Ishikawa (cell line): Measurements from ENCODE around the gene SEL1L2.

Experiments
- CEBPB ChIP-seq: IDR thresholded peaks from 2 replicates; pipeline ENCODE4 v1.6.1; 2012
- CREB1 ChIP-seq: IDR thresholded peaks from 2 replicates; pipeline ENCODE4 v1.6.1; 2012; ENCODE audit warnings: low read depth
- EGR1 ChIP-seq: IDR thresholded peaks from 2 replicates; pipeline ENCODE4 v1.6.1; 2012
- EP300 ChIP-seq: IDR thresholded peaks from 2 replicates; pipeline ENCODE4 v1.6.1; 2012; ENCODE audit warnings: borderline replicate concordance
- FOXM1 ChIP-seq: IDR thresholded peaks from 2 replicates; pipeline ENCODE4 v1.6.1; 2012; ENCODE audit warnings: low read depth, borderline replicate concordance
- NFIC ChIP-seq: IDR thresholded peaks from 2 replicates; pipeline ENCODE4 v1.6.1; 2012
- RAD21 ChIP-seq: IDR thresholded peaks from 2 replicates; pipeline ENCODE4 v1.6.1; 2012; ENCODE audit warnings: low read depth
- TAF1 ChIP-seq: IDR thresholded peaks from 2 replicates; pipeline ENCODE4 v1.6.1; 2012; ENCODE audit warnings: low read depth, mild to moderate bottlenecking
- TCF12 ChIP-seq: IDR thresholded peaks from 2 replicates; pipeline ENCODE4 v1.6.1; 2012; ENCODE audit warnings: low read depth
- TEAD4 ChIP-seq: IDR thresholded peaks from 2 replicates; pipeline ENCODE4 v1.6.1; 2012
- YY1 ChIP-seq: IDR thresholded peaks from 2 replicates; pipeline ENCODE4 v1.6.1; 2012; ENCODE audit warnings: low read depth
- ZBTB7A ChIP-seq: IDR thresholded peaks from 2 replicates; pipeline ENCODE4 v1.6.1; 2012; ENCODE audit warnings: low read depth
- TF ChIP-seq, protein P1 (sequence below): IDR thresholded peaks from 2 replicates; pipeline ENCODE4 v1.6.1; 2012
- TF ChIP-seq, protein P2 (sequence below): IDR thresholded peaks from 2 replicates; pipeline ENCODE4 v1.6.1; 2012
- TF ChIP-seq, protein P3 (sequence below): IDR thresholded peaks from 2 replicates; pipeline ENCODE4 v1.6.1; 2012; ENCODE audit warnings: low read depth, mild to moderate bottlenecking

SEL1L2 gene

DNA sequence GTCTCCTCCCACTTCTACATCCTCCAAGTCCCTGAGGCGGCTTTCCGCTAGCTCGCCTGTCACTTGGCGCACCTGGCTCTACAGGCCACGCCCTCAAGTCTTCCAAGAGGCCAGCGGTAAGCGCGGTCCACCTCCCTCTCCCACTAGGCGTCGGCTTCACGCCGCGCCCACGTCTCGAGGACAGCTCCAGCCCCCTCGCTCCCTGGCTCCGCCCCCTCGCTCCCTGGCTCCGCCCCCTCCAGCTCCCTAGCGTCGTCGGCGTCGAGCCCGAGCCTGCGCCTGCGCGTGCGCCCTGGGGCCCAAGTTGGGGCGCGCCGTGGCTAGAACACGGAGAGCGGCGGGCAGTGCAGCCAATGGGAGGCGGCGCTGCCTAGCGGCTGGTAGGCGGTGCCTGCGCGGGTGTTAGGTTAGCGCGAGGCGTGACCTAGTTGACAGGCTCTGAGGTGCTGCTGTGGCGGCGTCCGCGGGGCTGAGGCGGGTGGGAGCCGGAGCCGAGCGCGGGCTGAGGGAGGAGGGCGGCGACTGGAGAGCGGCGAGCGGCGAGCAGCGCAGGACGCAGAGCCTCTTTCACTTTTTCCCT is 4.8 kb upstream of the SEL1L2 start, which contains the start of gene MACROD2:
Gene MACROD2, plus strand, starts transcription at position 431 of the 580 bp plus-strand sequence.
- peak; percentile 72 for TF ChIP-seq TAF1
- TF ChIP-seq, protein P1, sequence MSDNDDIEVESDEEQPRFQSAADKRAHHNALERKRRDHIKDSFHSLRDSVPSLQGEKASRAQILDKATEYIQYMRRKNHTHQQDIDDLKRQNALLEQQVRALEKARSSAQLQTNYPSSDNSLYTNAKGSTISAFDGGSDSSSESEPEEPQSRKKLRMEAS, result peak; percentile 84
- TF ChIP-seq EGR1, result peak; percentile 54
- TF ChIP-seq FOXM1, result no peak
- TF ChIP-seq, protein P2, sequence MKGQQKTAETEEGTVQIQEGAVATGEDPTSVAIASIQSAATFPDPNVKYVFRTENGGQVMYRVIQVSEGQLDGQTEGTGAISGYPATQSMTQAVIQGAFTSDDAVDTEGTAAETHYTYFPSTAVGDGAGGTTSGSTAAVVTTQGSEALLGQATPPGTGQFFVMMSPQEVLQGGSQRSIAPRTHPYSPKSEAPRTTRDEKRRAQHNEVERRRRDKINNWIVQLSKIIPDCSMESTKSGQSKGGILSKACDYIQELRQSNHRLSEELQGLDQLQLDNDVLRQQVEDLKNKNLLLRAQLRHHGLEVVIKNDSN, result peak; percentile 37; the same call in 1 of the 2 replicates
- TF ChIP-seq, protein P3, sequence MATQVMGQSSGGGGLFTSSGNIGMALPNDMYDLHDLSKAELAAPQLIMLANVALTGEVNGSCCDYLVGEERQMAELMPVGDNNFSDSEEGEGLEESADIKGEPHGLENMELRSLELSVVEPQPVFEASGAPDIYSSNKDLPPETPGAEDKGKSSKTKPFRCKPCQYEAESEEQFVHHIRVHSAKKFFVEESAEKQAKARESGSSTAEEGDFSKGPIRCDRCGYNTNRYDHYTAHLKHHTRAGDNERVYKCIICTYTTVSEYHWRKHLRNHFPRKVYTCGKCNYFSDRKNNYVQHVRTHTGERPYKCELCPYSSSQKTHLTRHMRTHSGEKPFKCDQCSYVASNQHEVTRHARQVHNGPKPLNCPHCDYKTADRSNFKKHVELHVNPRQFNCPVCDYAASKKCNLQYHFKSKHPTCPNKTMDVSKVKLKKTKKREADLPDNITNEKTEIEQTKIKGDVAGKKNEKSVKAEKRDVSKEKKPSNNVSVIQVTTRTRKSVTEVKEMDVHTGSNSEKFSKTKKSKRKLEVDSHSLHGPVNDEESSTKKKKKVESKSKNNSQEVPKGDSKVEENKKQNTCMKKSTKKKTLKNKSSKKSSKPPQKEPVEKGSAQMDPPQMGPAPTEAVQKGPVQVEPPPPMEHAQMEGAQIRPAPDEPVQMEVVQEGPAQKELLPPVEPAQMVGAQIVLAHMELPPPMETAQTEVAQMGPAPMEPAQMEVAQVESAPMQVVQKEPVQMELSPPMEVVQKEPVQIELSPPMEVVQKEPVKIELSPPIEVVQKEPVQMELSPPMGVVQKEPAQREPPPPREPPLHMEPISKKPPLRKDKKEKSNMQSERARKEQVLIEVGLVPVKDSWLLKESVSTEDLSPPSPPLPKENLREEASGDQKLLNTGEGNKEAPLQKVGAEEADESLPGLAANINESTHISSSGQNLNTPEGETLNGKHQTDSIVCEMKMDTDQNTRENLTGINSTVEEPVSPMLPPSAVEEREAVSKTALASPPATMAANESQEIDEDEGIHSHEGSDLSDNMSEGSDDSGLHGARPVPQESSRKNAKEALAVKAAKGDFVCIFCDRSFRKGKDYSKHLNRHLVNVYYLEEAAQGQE, result no peak
- no peak for TF ChIP-seq EP300
- 0 out of 2 replicates have a peak, but pooled peaks have one; percentile 39 for TF ChIP-seq TCF12

DNA sequence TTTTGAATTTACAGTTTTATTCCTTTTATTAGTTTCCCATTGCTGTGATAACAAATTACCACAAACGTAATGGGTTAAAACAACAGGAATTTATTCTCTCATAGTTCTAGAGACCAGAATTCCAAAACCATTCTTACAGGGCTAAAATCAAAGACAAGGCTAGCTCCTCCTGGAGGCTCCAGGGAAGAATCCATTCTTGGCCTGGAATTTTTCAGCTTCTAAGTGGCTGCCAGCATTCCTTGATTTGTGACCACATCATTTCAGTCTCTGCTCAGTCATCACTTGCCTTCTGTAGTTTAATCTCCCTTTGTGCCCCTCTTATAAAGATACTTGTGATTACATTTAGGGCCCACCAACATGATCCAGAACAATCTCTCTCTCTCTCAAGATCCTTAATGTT is 897 bp upstream of the SEL1L2 start:
- TF ChIP-seq, protein P1, result no peak
- TF ChIP-seq, protein P2, result no peak
- TF ChIP-seq FOXM1 (no peak), ZBTB7A (no peak), EGR1 (no peak), EP300 (no peak), YY1 (no peak), CREB1 (no peak)
- TF ChIP-seq, protein P3, result no peak

DNA sequence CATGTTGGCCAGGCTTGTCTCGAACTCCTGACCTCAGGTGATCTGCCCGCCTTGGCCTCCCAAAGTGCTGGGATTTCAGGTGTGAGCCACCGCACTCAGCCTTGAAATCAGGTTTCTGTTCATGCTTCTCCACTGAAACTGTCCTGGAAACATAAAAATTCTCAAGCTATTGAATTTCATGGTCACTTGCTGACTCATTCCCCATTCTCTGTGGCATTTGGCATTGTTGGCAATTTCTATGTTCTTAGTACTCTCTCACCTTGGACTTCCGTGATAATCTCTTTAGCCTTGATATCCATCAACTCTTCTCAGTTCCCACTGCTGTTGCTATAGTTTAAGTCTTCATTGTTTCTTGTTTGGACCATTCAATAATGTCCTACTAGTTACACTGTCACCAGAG is 6.2 kb downstream of the SEL1L2 start:
- no peak for TF ChIP-seq FOXM1
- TF ChIP-seq TAF1, result no peak
- TF ChIP-seq CREB1, result no peak
- TF ChIP-seq EGR1, result no peak
- no peak for TF ChIP-seq TEAD4
- no peak for TF ChIP-seq TCF12
- TF ChIP-seq, protein P1, result no peak
- TF ChIP-seq, protein P2, result no peak
- TF ChIP-seq CEBPB, result no peak
- TF ChIP-seq NFIC, result no peak
- TF ChIP-seq, protein P3, result no peak
- no peak for TF ChIP-seq YY1
- TF ChIP-seq EP300, result no peak
- no peak for TF ChIP-seq ZBTB7A
- no peak for TF ChIP-seq RAD21

DNA sequence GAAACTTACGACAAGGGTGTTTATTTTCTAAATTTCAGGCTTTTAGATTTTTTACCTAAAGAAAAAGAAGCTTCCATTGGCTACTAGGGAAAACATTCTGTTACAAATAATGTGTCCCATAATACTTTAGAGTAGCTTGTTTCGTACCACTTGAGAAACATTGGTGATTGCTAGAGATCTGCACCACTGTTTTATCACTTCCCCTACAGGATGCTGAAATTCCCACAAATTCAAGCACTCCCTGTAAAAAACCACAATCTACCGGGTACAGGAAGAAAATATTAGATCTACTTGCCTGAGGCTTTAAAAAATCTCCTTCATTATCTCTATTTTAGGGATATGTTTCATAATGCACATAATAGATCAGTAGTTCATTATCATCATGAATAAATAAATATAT is 29.9 kb downstream of the SEL1L2 start:
- TF ChIP-seq, protein P2, result no peak
- no peak for TF ChIP-seq EGR1
- no peak for TF ChIP-seq YY1
- no peak for TF ChIP-seq ZBTB7A
- no peak for TF ChIP-seq FOXM1
- no peak for TF ChIP-seq EP300
- TF ChIP-seq TAF1, result no peak
- TF ChIP-seq RAD21, result no peak
- TF ChIP-seq CREB1, result no peak
